ENCODE results near the gene TLR6.
"Not testable (repeated sequence)": the region's sequence is repeated elsewhere in the genome, so short reads cannot be mapped to it uniquely, and the experiment has no call there.

Gene TLR6

GRCh38 chr4:38788317-38788716 is 68.3 kb downstream of the TLR6 start:
- DNase-seq (ENCODE audit: low read depth in 2 of 2): no peak

GRCh38 chr4:38787693-38788092 is 68.9 kb downstream of the TLR6 start:
- no peak for DNase-seq (ENCODE audit: low read depth in 2 of 2)

- no peak for DNase-seq (ENCODE audit: low read depth in 2 of 2)
Measured at GRCh38 chr4:38785901-38786402, 70.7 kb downstream of the TLR6 start.

- DNase-seq (ENCODE audit: low read depth in 2 of 2): no peak
Measured at GRCh38 chr4:38785041-38785790, 71.4 kb downstream of the TLR6 start.

GRCh38 chr4:38784141-38784540 is 72.5 kb downstream of the TLR6 start:
- no peak for DNase-seq (ENCODE audit: low read depth in 2 of 2)

GRCh38 chr4:38783109-38783460 is 73.5 kb downstream of the TLR6 start:
- no peak for DNase-seq (ENCODE audit: low read depth in 2 of 2)

- DNase-seq (ENCODE audit: low read depth in 2 of 2): no peak
Measured at GRCh38 chr4:38782452-38783108, 74.0 kb downstream of the TLR6 start, which contains the start of gene TLR10. TLR10 (minus strand) TSS chr4:38782990; CDS start chr4:38775590, 7,400 bp downstream.

GRCh38 chr4:38781854-38782261 is 74.8 kb downstream of the TLR6 start:
- no peak for DNase-seq (ENCODE audit: low read depth in 2 of 2)

GRCh38 chr4:38780833-38781484 is 75.7 kb downstream of the TLR6 start:
- DNase-seq (ENCODE audit: low read depth in 2 of 2): no peak

- no peak for DNase-seq (ENCODE audit: low read depth in 2 of 2)
Measured at GRCh38 chr4:38779790-38780189, 76.8 kb downstream of the TLR6 start.

GRCh38 chr4:38777925-38778324 is 78.7 kb downstream of the TLR6 start:
- not testable (repeated sequence) for DNase-seq (ENCODE audit: low read depth in 2 of 2)

- DNase-seq (ENCODE audit: low read depth in 2 of 2): no peak
Measured at GRCh38 chr4:38775326-38775725, 81.3 kb downstream of the TLR6 start.

- no peak for DNase-seq (ENCODE audit: low read depth in 2 of 2)
Measured at GRCh38 chr4:38774181-38774955, 82.2 kb downstream of the TLR6 start.
